ENCODE data around the gene DUT.

DUT gene

GRCh38 chr15:48370460-48370859 is 39.2 kb downstream of the DUT start:
- Histone ChIP-seq H3K36me3 (ENCODE audit: insufficient read depth) (no peaks in the 10 kb centered on the region), H3K4me1 (ENCODE audit: low read depth, poor library complexity, severe bottlenecking) (peaks cover 25% of the 10 kb centered on the region), H3K27me3 (ENCODE audit: insufficient read depth, low read depth) (no peaks in the 10 kb centered on the region), H2AFZ (ENCODE audit: low read depth) (no peak overlapping the region), H3K27ac (no peak overlapping the region), H3K79me2 (ENCODE audit: insufficient read depth, low read depth) (no peaks in the 10 kb centered on the region), H3K4me3 (IDR thresholded peaks at IDR 0.05; ENCODE audit: insufficient read depth, low read depth, low read length) (no peak overlapping the region), H3K9ac (no peak overlapping the region), H4K20me1 (ENCODE audit: insufficient read depth) (no peaks in the 10 kb centered on the region), H3K4me2 (peak overlapping the region; percentile 25; the same call in 1 of the 2 replicates)
- TF ChIP-seq, protein P1, sequence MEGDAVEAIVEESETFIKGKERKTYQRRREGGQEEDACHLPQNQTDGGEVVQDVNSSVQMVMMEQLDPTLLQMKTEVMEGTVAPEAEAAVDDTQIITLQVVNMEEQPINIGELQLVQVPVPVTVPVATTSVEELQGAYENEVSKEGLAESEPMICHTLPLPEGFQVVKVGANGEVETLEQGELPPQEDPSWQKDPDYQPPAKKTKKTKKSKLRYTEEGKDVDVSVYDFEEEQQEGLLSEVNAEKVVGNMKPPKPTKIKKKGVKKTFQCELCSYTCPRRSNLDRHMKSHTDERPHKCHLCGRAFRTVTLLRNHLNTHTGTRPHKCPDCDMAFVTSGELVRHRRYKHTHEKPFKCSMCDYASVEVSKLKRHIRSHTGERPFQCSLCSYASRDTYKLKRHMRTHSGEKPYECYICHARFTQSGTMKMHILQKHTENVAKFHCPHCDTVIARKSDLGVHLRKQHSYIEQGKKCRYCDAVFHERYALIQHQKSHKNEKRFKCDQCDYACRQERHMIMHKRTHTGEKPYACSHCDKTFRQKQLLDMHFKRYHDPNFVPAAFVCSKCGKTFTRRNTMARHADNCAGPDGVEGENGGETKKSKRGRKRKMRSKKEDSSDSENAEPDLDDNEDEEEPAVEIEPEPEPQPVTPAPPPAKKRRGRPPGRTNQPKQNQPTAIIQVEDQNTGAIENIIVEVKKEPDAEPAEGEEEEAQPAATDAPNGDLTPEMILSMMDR (conservative IDR thresholded peaks at IDR 0.05; ENCODE audit: low read depth, low read length): no peak

- Histone ChIP-seq H3K4me2 (no peak overlapping the region), H3K4me1 (ENCODE audit: low read depth, poor library complexity, severe bottlenecking) (peaks cover 23% of the 10 kb centered on the region), H2AFZ (ENCODE audit: low read depth) (no peak overlapping the region), H3K4me3 (IDR thresholded peaks at IDR 0.05; ENCODE audit: insufficient read depth, low read depth, low read length) (no peak overlapping the region), H3K27ac (no peak overlapping the region), H3K9ac (no peak overlapping the region), H3K27me3 (ENCODE audit: insufficient read depth, low read depth) (no peaks in the 10 kb centered on the region), H3K36me3 (ENCODE audit: insufficient read depth) (no peaks in the 10 kb centered on the region), H3K79me2 (ENCODE audit: insufficient read depth, low read depth) (no peaks in the 10 kb centered on the region), H4K20me1 (ENCODE audit: insufficient read depth) (no peaks in the 10 kb centered on the region)
- TF ChIP-seq, protein P1 (conservative IDR thresholded peaks at IDR 0.05; ENCODE audit: low read depth, low read length): no peak
Measured at GRCh38 chr15:48371550-48371949, 40.3 kb downstream of the DUT start.

GRCh38 chr15:48371961-48372360 is 40.7 kb downstream of the DUT start:
- Histone ChIP-seq H2AFZ (ENCODE audit: low read depth) (no peak overlapping the region), H4K20me1 (ENCODE audit: insufficient read depth) (no peaks in the 10 kb centered on the region), H3K9ac (no peak overlapping the region), H3K4me3 (IDR thresholded peaks at IDR 0.05; ENCODE audit: insufficient read depth, low read depth, low read length) (no peak overlapping the region), H3K27me3 (ENCODE audit: insufficient read depth, low read depth) (no peaks in the 10 kb centered on the region), H3K27ac (no peak overlapping the region), H3K4me1 (ENCODE audit: low read depth, poor library complexity, severe bottlenecking) (peaks cover 19% of the 10 kb centered on the region), H3K36me3 (ENCODE audit: insufficient read depth) (no peaks in the 10 kb centered on the region), H3K79me2 (ENCODE audit: insufficient read depth, low read depth) (no peaks in the 10 kb centered on the region), H3K4me2 (no peak overlapping the region)
- TF ChIP-seq, protein P1 (conservative IDR thresholded peaks at IDR 0.05; ENCODE audit: low read depth, low read length): no peak

DNA sequence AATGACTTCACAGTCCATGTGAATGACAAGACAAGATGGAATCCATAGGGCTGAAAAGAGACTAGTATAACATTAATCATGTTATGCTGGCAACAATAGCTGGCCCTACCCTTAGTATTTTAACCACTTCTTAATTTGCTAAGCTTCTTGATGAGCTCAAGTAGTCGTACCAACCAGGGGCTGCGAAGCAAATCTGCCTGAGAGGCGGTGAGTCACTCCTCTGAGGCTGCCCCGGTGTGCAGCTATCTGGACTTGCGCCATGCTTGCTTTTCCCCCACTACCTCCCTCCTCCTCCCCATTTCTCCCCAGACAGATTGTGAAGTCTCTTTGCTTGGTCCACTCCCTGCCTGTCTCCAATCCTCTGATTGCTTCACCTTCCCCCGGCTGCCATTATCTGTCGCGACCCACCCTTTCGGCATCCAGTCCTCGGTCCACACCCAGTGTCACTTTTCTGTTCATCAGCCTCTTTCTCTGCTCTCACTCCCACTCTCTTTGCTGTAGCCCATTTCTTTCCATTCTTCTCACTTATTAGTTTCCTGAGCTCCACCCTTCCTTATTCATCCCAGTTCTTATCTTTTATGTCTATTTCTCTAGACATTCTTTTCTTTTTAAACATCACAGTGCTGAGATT is 42.7 kb downstream of the DUT start:
- no peaks in the 10 kb centered on the region for H3K27me3 ChIP-seq (ENCODE audit: insufficient read depth, low read depth)
- no peaks in the 10 kb centered on the region for H4K20me1 ChIP-seq (ENCODE audit: insufficient read depth)
- no peak overlapping the region for H3K4me3 ChIP-seq (IDR thresholded peaks at IDR 0.05; ENCODE audit: insufficient read depth, low read depth, low read length)
- no peak overlapping the region for H3K9ac ChIP-seq
- no peaks in the 10 kb centered on the region for H3K79me2 ChIP-seq (ENCODE audit: insufficient read depth, low read depth)
- no peak overlapping the region for H3K27ac ChIP-seq
- no peak overlapping the region for H3K4me2 ChIP-seq
- no peak overlapping the region for H2AFZ ChIP-seq (ENCODE audit: low read depth)
- no peaks in the 10 kb centered on the region for H3K36me3 ChIP-seq (ENCODE audit: insufficient read depth)
- peaks cover 11% of the 10 kb centered on the region for H3K4me1 ChIP-seq (ENCODE audit: low read depth, poor library complexity, severe bottlenecking)
- TF ChIP-seq, protein P1 (conservative IDR thresholded peaks at IDR 0.05; ENCODE audit: low read depth, low read length): no peak
